GM19397 (cell line): Measurements from ENCODE around the gene MIS12.
A peak's percentile ranks its signal among the peaks of the same experiment; 100 is the strongest.

Source experiments
- ATAC-seq: cut with Tn5 transposase; IDR thresholded peaks from one replicate; pipeline ENCODE4 v1.9.1; 2021; ENCODE audit warnings: mild to moderate bottlenecking, moderate library complexity; ENCODE audit not compliant: unreplicated experiment

The MIS12 gene, protein sequence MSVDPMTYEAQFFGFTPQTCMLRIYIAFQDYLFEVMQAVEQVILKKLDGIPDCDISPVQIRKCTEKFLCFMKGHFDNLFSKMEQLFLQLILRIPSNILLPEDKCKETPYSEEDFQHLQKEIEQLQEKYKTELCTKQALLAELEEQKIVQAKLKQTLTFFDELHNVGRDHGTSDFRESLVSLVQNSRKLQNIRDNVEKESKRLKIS

DNA sequence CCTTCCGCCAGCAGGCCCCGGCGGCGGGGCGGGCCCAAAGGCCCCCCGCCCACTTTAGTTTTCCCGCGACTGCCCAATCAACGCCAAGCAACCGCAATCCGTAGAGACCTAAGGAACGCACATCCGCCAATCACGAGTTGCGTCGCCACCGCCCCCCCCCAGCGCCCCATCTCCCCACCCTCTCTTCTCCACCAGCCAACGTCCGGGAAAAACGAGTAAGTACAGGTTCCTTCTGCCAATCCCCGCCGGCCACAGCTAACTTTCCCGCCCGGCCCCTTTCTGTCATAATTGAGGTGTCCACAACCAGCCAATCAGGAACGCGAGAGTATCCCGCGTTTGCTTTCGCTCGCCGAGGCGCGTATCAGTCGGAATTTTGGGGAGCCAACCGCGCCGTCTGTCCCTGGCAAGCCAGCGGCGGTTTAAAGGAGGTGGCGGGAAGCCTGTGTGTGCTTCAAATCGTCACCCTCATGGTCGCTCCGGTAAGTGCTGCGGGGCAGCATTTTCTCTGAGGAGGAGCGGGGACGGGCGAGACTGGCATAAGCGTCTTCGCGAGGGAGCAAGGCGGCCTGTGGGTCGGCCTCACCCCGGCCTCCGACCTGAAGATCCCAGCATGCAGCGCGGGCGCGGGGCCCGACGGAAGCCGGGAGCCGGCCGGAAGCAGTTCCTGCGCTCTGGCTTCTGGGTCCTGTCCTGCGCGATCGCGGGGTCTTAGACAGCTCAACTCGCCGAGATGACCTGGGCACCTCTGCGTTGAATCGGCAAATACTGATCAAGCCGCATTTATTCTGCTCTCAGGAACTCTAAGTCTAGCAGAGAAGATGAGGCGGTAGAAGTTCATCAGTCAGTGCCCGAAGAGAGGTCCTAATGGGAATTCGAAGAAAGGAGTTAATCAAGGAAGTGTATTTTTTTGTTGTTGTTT lies at the start of gene MIS12:
Gene MIS12 (plus strand): TSS at position 361 of the 919 bp plus-strand sequence. CDS start 2,297 bp downstream, outside the sequence.
- peak; percentile 74 for ATAC-seq

DNA sequence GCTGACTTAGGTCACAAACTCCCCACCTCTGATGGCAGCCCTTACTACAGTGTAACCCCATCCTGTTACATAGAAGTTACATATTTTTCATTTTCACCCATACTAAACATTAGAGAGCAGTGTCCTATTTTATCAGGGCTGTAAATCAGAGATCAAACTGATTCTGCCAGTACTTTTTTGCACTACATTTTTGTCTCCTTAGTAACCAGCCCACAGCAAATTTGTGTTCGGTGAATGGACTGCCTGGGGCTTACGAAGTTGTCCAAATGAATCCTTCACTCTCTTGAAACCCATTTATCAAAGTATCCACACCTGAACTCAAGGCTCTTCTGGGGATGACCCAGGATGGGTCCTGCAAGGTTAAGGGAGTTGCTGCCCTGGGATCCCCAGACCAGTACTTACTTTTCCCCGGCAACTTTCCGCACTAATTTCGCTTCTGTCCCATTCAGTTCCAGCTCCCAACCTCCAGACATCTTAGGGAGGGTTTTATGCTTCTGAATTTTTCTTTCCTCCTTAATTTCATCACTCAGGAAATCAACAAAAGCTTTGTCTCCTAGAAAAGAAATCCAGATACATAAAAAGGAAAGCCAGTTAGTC lies 48.5 kb upstream of the MIS12 start:
- no peak for ATAC-seq

DNA sequence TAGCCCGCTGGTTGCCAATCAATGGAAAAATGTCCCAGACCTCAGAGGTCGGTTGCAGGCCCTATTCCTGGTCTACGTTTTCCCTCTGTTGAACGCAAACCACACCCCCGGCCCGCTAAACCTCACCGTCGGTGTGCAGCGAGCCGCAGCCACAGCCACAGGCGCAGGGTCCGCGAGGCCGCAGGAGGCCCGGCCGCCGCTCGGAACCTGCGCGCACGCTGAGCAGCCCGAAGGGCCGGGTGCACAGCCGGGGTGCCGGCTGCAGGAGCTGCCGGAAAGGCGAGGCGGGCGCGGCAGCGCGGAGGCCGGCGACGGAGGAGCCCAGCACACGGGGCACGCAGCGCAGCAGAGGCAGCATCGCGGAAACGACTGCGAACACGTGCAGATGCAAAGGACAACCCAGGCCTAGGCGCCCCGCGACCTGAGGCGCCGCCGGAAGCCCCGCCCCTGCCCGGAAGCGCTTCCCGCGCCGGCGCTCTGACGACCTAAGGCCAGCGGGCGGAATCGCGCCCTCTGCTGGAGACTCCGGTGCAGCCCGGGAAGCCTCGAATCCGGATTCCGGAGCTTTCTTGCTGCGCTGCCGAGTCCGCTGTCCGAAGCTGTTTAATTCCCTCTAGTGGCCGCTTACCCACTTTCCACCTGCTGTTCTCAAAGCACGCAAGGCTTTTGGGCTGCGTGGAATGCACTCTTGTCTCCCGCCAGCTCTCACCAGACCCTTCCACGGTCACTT lies 47.5 kb upstream of the MIS12 start, which contains the start of gene C1QBP:
Gene C1QBP (minus strand): TSS at position 440 of the 730 bp plus-strand sequence. CDS start 82 bp downstream, at position 358.
- ATAC-seq, result peak; percentile 86

DNA sequence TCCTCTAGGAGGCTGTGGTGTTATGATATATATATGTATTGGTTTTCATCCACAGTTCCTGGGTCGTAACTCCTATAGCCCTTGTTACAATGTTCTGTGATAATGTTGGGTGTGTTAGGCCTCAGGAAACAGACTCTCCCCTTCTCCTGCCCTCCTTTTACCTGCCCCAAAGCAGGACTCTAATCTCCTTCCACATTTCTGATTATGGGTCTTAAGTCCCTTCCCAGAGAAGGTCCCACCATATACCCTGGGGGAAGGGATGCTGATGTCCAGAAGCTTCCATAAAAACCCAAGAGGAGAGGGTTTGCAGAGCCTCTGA lies 47.0 kb upstream of the MIS12 start:
- no peak for ATAC-seq

DNA sequence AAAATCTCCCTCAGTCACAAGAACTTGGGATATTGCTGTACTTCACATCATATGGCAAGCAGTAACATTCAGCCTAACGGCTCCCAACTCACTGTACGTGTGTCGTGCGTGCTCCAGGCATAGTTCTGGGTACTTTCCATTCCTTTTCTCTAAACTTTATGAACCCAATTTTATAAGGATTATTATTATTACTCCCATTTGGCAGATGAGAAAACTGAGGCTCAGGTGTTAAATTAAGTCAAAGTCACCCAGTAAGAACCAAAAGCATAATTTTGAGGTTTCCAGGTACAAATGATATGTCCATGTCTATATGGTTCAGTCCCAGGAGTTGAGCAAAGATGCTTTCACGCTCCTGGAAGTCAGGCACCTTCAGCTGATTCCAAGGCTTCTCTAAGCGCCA lies 42.6 kb upstream of the MIS12 start:
- ATAC-seq, result no peak

DNA sequence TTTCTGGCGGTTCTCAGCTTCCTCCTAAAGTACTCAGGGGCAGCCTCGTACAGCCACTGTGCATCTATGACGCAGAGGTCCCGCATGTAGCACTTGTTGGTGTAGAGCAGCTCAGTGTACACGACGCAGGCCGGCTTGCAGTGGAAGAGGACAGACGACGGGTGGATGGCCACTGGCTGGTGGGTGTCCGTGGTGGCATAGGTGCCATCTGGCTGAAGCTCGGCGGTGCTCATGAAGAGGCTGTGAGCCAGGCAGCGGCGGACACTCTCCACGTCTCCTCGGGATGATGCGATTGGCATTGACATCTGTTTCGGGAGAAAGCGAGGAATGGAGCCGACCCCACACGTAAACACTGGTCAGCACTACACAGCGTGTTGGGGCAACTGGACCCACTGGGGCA lies 42.2 kb upstream of the MIS12 start:
- ATAC-seq, result no peak

DNA sequence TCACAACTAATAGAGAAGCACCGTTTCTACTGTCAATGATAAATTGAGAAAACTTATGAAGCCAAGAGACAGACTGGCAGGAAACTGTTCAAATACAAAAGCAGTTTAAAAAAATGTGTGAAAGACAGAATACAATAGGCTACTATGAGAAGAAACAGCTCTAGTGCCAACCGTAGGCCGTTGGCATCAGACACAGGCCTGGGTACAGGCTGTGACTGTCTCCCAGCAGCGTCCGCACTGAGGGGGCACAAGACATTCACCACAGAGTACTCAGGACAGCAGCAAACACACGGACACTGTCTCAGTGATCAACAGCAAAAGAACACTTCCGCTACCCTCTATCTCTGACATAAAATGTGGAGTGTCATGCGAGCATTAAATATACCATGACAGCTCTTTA lies 39.6 kb upstream of the MIS12 start:
- ATAC-seq, result no peak

DNA sequence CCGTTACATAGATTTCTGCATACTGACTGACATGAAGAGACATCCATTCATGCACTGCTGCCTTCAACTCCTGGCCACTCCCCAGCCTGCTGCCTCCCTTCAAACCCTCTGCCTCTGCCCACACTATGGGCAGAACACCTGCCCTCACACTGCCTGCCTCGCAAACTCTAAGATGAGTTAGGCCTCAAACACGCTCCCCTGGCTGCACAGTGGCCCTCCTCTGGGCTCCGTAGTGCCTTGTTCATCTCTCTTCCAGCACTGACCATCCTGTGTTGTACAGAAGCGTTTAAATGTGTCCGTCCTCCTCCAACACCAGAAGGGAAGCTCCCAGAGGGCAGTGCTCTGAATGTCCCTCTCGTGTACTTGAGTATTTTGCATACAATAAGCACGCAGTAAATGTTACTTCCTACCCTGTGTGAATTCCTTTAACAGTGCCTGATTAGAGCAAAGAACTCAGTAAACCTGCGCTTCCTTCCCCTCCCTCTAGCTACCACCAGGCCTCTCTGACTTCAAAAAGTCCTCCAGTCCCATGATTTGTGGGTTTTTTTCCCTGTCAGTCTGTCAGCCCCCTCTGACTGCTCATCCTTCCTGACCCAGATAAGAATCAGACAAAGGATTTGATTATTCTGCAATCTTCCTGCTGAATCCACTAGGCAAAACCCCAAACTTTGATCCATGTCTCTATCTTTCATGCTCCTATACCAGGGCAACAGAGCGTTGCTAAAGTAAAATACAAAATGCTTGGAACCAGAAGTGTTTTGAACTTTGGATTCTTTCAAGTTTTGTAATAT lies 21.5 kb upstream of the MIS12 start:
- no peak for ATAC-seq

DNA sequence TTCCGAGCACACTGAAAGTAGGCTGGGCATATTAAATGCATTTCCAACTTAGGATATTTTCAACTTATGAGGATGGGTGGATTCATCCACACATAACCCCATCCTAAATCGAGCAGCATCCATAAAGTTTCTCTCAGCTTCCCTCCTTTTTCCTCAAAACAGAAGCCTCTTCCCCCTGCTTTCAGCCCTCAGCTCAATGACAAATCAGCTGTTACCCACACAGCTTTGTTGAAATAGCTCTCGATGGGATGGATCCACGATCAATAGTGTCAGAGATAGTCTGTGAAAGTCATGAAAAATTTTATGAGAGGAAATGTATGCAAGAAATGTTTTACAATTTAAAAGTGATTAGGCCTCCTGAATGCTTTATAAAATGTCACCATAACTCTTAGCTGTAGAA lies 20.1 kb upstream of the MIS12 start:
- ATAC-seq, result no peak

DNA sequence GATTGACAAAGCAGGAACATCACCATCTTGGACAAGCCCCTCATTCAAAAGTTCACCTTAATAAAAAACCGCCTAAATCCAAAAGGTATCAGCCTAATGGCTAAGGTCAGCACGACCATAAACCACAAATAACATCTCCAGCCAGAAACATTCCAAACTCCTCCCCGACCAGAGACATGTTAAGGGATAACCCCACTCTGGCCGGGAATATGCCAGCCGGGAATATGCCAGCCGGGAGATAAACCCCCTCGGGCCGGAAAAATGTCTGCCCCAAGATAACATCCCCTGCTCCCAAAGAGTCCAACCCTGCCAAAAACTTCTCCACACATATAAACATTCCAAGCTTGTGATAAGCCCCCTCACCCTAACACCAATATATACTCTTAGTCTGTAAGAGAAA lies 18.9 kb upstream of the MIS12 start:
- no peak for ATAC-seq

DNA sequence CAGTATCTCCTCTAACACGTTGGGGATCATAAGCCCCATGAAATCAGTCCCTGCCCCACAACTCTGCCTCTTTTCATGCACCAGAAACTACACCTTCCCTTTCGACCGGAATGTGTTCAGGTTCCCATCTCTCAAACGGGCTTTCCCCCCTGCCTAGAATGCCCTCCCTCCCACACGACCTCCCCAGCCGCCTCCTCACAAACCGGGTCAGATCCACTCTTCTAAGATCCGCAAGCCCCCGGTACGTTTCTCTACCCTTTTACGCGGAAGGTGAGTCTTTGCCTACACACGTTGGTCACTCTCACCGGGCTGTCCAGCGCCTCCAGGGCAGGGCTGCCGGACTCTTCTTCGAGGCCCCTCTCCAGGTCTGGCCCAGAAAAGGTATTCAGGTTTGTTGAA lies 18.3 kb upstream of the MIS12 start:
- peak; percentile 7 for ATAC-seq

DNA sequence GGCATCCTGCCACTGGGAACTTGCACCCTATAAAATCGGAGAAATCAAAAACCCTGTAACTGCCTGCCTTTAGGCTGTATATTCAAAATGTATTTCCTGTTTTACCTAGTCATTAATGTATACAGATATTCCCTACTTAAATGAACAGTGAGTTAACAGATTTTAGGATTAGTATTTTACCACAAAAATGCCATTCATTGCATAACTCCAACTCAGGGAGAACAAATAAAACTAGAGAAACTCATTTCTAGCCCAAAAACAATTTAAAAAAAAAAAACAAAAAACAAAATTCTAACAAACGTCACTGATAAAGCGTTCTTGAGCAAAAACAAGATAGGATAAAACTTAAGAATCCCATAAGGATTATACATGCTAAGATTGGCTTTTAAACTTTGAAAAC lies 13.9 kb upstream of the MIS12 start:
- no peak for ATAC-seq

DNA sequence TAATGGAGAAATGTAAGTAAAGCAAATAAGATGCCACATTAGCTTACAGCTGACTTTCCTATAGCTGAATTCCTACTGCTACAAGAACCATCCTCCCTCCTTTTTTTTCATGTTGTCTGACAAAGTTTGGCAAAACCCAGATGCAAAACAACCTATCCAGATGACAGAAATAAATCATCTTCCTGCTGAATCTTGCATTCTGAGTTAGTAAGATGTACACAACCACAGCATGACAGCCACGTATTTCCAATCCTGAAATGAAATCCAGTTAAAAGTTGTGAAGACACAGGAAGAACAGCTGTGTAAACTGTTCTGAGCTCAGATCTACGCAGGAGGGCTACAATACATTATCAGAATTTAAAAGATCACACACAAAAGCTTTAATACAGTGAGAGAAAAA lies 12.5 kb upstream of the MIS12 start:
- no peak for ATAC-seq

DNA sequence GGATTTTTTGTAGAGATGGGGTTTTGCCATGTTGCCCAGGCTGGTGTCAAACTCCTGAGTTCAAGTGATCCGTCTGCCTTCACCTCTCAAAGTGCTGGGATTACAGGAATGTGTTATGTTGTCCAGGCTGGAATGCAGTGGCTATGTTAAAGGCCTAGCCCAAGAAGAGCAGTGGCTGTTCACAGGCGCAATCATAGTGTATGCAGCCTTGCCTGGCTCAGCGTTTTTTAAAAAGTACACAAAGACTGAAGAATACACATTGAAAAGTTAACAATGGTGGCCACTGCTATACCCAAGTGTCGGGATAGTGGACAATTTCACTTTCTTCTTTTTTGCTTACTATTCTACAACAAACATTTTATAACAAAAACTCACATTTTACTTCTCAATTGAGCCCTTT lies 7.4 kb upstream of the MIS12 start:
- no peak for ATAC-seq

DNA sequence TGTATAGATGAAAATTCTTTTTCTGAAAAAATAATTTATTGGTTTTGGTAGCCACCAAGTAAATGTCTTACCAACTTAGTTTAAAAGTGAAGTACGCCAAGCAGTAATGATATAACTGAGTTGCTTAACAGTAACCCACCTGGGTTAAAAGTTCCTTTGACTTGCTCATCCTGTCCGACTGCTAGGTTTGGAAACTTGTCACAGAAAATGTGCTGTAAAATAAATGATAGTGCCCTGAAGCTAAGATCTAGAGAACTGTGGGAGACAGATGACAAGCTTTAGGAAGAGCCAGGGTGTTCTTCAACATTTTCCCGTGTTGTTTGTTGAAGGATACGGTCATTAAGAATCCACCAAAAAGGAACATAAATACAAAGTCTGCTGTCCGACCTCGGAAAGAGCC lies 5.4 kb upstream of the MIS12 start:
- no peak for ATAC-seq

DNA sequence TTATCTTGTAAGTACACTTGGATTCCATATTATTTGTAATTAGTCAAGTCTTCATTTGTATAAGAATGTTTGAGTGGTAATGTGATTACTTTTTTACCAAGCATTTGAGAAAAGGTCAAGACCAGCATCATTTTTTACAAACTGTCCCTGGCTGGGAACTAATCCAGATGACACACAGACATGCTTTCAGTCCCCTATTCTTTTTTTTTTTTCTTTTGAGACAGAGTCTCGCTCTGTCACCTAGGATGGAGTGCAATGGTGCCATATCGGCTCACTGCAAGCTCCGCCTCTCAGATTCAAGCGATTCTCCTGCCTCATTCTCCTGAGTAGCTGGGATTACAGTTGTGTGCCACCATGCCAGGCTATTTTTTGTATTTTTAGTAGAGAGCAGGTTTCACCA lies 4.9 kb upstream of the MIS12 start:
- no peak for ATAC-seq

DNA sequence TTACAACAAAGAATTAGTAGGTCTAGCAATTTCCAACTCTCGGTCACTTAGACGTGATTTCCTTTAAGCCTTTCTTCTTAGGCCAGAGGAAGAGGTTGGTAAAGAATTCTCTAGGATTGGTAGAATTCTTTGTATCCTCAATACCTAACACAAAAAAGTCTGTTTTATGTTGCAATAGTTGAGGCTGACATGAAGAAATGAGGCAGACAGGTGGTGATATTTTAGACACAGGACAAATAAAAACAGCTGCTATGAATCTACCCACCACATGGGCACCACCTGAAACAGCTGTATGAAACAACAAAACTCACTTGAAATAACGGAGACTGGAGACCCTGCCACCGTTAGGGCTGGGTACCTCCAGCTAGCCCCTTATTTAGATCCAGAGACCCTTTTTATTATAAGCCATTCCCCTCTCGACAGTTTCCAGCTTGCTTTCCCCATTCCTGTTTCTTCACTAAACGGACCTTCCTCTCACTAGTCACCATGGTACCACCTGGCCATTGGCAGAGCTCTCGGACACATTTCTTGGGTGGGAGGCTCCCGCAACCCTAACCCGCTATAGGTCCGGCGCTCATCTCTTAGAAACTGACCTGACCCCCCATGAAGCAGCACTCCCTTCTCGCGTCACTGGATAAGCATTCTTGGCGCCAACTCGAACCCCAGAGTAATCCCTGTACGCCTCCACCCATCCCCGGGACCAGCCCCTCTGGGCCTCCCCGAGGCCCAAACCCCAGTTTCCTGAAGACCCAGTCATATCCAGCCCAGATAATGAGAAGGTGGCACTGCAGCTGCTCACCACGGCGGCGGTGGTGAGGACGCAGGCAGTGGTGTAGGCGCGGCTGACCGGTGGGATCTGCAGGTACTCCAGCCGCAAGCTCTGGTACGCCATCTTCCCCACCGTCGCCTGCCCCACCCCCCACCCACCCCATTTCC lies 828 bp upstream of the MIS12 start, which contains the start of gene DERL2:
Gene DERL2 (minus strand): TSS at position 909 of the 936 bp plus-strand sequence. CDS start 17 bp downstream, at position 892.
- ATAC-seq, result peak; percentile 18

DNA sequence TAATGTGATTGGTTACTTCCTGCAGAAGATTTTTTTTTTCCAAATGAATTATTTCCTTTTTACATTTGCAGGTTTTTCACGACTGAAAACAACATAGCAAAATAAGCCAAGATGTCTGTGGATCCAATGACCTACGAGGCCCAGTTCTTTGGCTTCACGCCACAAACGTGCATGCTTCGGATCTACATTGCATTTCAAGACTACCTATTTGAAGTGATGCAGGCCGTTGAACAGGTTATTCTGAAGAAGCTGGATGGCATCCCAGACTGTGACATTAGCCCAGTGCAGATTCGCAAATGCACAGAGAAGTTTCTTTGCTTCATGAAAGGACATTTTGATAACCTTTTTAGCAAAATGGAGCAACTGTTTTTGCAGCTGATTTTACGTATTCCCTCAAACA lies 2.4 kb downstream of the MIS12 start:
- no peak for ATAC-seq

DNA sequence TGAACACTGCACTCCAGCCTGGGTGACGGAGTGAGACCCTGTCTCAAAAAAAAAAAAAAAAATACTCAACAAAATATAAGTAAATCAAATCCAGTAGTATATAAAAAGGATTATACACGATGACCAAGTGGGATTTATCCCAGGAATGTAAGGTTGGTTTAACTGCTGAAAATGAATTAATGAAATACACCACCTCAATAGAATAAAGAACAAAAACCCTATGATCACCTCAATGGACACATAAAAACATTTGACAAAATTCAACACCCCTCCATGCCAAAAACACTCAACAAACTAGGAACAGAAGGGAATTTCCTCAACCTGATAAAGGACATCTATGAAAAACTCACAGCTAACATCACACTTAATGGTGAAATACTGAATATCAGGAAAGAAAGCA lies 6.6 kb downstream of the MIS12 start:
- no peak for ATAC-seq
